NCI-H345 treated with DMSO at 0.1 percent for 48 hours (cell line): ENCODE results near the gene MTHFS.
"Not testable (repeated sequence)": the region's sequence is repeated elsewhere in the genome, so short reads cannot be mapped to it uniquely, and the experiment has no call there.

Experiments
- DNase-seq: peaks from one replicate; lab custom pipeline; 2025; ENCODE audit not compliant: unreplicated experiment; lab: John Stamatoyannopoulos, UW

MTHFS gene

GRCh38 chr15:79896634-79897379 lies at the start of gene MTHFS:
Gene MTHFS (minus strand): TSS chr15:79897014. CDS start chr15:79896988, 26 bp downstream.
- DNase-seq, result peak; percentile 29

GRCh38 chr15:79944622-79945021 lies 47.8 kb upstream of the MTHFS start:
- no peak for DNase-seq

GRCh38 chr15:79943820-79944219 lies 47.0 kb upstream of the MTHFS start:
- no peak for DNase-seq

- no peak for DNase-seq
These were observed 46.1 kb upstream of the MTHFS start for GRCh38 chr15:79942741-79943481.

- no peak for DNase-seq
These were observed 42.6 kb upstream of the MTHFS start for GRCh38 chr15:79939399-79939798.

GRCh38 chr15:79938143-79938542 lies 41.3 kb upstream of the MTHFS start:
- DNase-seq, result no peak

GRCh38 chr15:79935556-79936201 lies 38.9 kb upstream of the MTHFS start:
- not testable (repeated sequence) for DNase-seq

- DNase-seq, result no peak
These were observed 36.4 kb upstream of the MTHFS start for GRCh38 chr15:79933231-79933630.

- DNase-seq, result no peak
These were observed 35.6 kb upstream of the MTHFS start for GRCh38 chr15:79932447-79932846.

GRCh38 chr15:79930516-79930915 lies 33.7 kb upstream of the MTHFS start:
- DNase-seq, result no peak

- DNase-seq, result no peak
These were observed 32.6 kb upstream of the MTHFS start for GRCh38 chr15:79929412-79929811.

GRCh38 chr15:79926116-79926515 lies 29.3 kb upstream of the MTHFS start:
- not testable (repeated sequence) for DNase-seq

- DNase-seq, result no peak
These were observed 27.6 kb upstream of the MTHFS start for GRCh38 chr15:79924379-79924778.

GRCh38 chr15:79923515-79924169 lies 26.8 kb upstream of the MTHFS start:
- DNase-seq, result peak; percentile 84

GRCh38 chr15:79923079-79923514 lies 26.3 kb upstream of the MTHFS start:
- DNase-seq, result no peak

- no peak for DNase-seq
These were observed 25.8 kb upstream of the MTHFS start for GRCh38 chr15:79922512-79923078.

GRCh38 chr15:79919749-79920511 lies 23.1 kb upstream of the MTHFS start:
- no peak for DNase-seq

- DNase-seq, result no peak
These were observed 22.4 kb upstream of the MTHFS start for GRCh38 chr15:79919090-79919748.

- DNase-seq, result no peak
These were observed 21.5 kb upstream of the MTHFS start for GRCh38 chr15:79918278-79918677.
